Endothelial cell of umbilical vein (primary cell): ENCODE data around the gene PGLYRP4. TPM values are rescaled to one million over a fixed set of nuclear protein-coding genes. Genes with fewer than 3 reads are reported as not detected.

ENCODE experiments used
- BruUV-seq: library from RNA; stranded (reverse); fragments of 400-500 nt; replicated peaks from 2 replicates; lab custom pipeline; 2021; lab: Mats Ljungman, UMichigan
- CTCF ChIA-PET: fragments of 300-600, 350-600 bp; sonication (Branson Sonifier 250); formaldehyde crosslinking; loops from one replicate; lab custom pipeline; 2021; ENCODE audit warnings: antibody characterized with exemption, inconsistent platforms; lab: Charles Lee
- POLR2A ChIA-PET: fragments of 300-600, 350-600 bp; sonication (Branson Sonifier 250); formaldehyde crosslinking; loops from one replicate; lab custom pipeline; 2021; ENCODE audit warnings: antibody characterized with exemption, inconsistent platforms; lab: Charles Lee
- DNase-seq: peaks from one replicate; pipeline ENCODE4 v3.0.0-alpha.2; 2011; ENCODE audit warnings: low read depth, low spot score
- FAIRE-seq: peaks from 2 replicates; lab custom pipeline; 2011; peaks lifted over from hg19 to GRCh38; lab: Jason Lieb, UNC
- H2AFZ ChIP-seq: 2 replicates; pipeline ENCODE4 v1.6.0; 2012; ENCODE audit warnings: low read depth, low read length, control low read depth, inconsistent platforms
- H3K27ac ChIP-seq: 2 replicates; pipeline ENCODE4 v1.5.1; 2011; ENCODE audit warnings: low read depth, mild to moderate bottlenecking, control low read depth, low read length, moderate library complexity; ENCODE audit not compliant: insufficient read depth
- H3K27me3 ChIP-seq, 2 experiments: 2 replicates each; pipeline versions ENCODE4 v1.6.0 to v1.6.1; 2011; ENCODE audit warnings: low read length in 2 of 2, mixed read lengths in 1 of 2; ENCODE audit not compliant: control insufficient read depth in 2 of 2, insufficient read depth in 2 of 2
- H3K36me3 ChIP-seq, 2 experiments: 2 replicates in 1 of 2; 3 replicates in 1 of 2; pipeline ENCODE4 v1.5.1; 2011; ENCODE audit warnings: low read length in 2 of 2, mild to moderate bottlenecking in 1 of 2, moderate library complexity in 1 of 2; ENCODE audit not compliant: control insufficient read depth in 2 of 2, insufficient read depth in 2 of 2; ENCODE audit errors: extremely low read depth in 1 of 2
- H3K4me1 ChIP-seq: 3 replicates; pipeline ENCODE4 v1.5.1; 2011; ENCODE audit warnings: mild to moderate bottlenecking, low read length; ENCODE audit not compliant: control insufficient read depth, insufficient read depth; ENCODE audit errors: extremely low read depth
- H3K4me2 ChIP-seq: 2 replicates; pipeline ENCODE4 v1.6.1; 2011; ENCODE audit warnings: low read length, control low read depth, mixed read lengths; ENCODE audit not compliant: insufficient read depth
- H3K4me3 ChIP-seq, 3 experiments: fragments of 200-600 bp in 1 of 3; sonication (generic), shearing (Covaris generic) in 1 of 3; replicated peaks in 1 of 3; 2 replicates each; pipeline ENCODE4 v1.5.1; 2011 to 2016; ENCODE audit warnings: control low read depth in 3 of 3, low read length in 3 of 3, mild to moderate bottlenecking in 2 of 3, inconsistent platforms in 1 of 3, low read depth in 1 of 3, moderate library complexity in 1 of 3; ENCODE audit not compliant: insufficient read depth in 1 of 3
- H3K79me2 ChIP-seq: 2 replicates; pipeline ENCODE4 v1.6.0; 2012; ENCODE audit warnings: low read length, inconsistent platforms; ENCODE audit not compliant: control insufficient read depth, insufficient read depth
- H3K9ac ChIP-seq: replicated peaks from 2 replicates; pipeline ENCODE3; 2011; ENCODE audit warnings: low read length, control low read depth; ENCODE audit not compliant: insufficient read depth; ENCODE audit errors: extremely low read depth
- H3K9me1 ChIP-seq: replicated peaks from 3 replicates; pipeline ENCODE4 v1.6.0; 2011; ENCODE audit warnings: mild to moderate bottlenecking, low read length; ENCODE audit not compliant: control insufficient read depth, insufficient read depth; ENCODE audit errors: extremely low read depth
- H3K9me3 ChIP-seq: replicated peaks from 2 replicates; pipeline ENCODE4 v1.5.1; 2012; ENCODE audit warnings: low read length, inconsistent platforms; ENCODE audit not compliant: control insufficient read depth, insufficient read depth
- H4K20me1 ChIP-seq: replicated peaks from 2 replicates; pipeline ENCODE3; 2011; ENCODE audit warnings: mild to moderate bottlenecking, low read length; ENCODE audit not compliant: control insufficient read depth, insufficient read depth; ENCODE audit errors: extremely low read depth
- EZH2 ChIP-seq: IDR thresholded peaks from 2 replicates; pipeline ENCODE4 v1.6.1; 2012; ENCODE audit warnings: borderline replicate concordance, low read depth, mild to moderate bottlenecking, moderate library complexity, low read length, inconsistent platforms; ENCODE audit not compliant: severe bottlenecking
- FOS ChIP-seq: IDR thresholded peaks from 2 replicates; pipeline ENCODE4 v1.6.1; 2011; ENCODE audit warnings: mild to moderate bottlenecking, low read length, moderate library complexity, borderline replicate concordance; ENCODE audit not compliant: insufficient read depth
- GATA2 ChIP-seq: IDR thresholded peaks from 2 replicates; pipeline ENCODE4 v1.7.0; 2011; ENCODE audit warnings: low read depth, mild to moderate bottlenecking, moderate library complexity, mixed read lengths, low read length; ENCODE audit not compliant: insufficient read length, insufficient read depth
- JUN ChIP-seq: IDR thresholded peaks from 2 replicates; pipeline ENCODE4 v1.6.1; 2011; ENCODE audit warnings: borderline replicate concordance, low read depth; ENCODE audit not compliant: insufficient read length, insufficient read depth
- MAX ChIP-seq: IDR thresholded peaks from 2 replicates; pipeline ENCODE4 v1.6.1; 2011; ENCODE audit not compliant: insufficient read depth, insufficient read length
- MYC ChIP-seq: IDR thresholded peaks from one replicate; pipeline ENCODE4 v1.6.1; 2011; ENCODE audit warnings: mild to moderate bottlenecking, low read depth, low read length
- POLR2A ChIP-seq: IDR thresholded peaks from 2 replicates; pipeline ENCODE4 v1.6.1; 2012; ENCODE audit warnings: low read depth, mild to moderate bottlenecking, control low read depth, low read length
- POLR2AphosphoS5 ChIP-seq: IDR thresholded peaks from 2 replicates; pipeline ENCODE4 v1.6.1; 2012; ENCODE audit warnings: low read depth, mild to moderate bottlenecking, control low read depth, low read length, moderate library complexity; ENCODE audit not compliant: insufficient read depth
- dilution Hi-C: fragments of 300-500 bp; cut with MboI; formaldehyde crosslinking; loops from one replicate; pipeline ENCODE4 v1.15.0; 2019; ENCODE audit warnings: low sequenced_read_pairs; ENCODE audit not compliant: extremely low pct_ligation_motif_present
- intact Hi-C: fragments of 100-400 bp; cut with micrococcal nuclease; formaldehyde crosslinking; loops from one replicate; pipeline ENCODE4 v1.10.0; 2022
- polyA plus RNA-seq, 4 experiments: library from polyadenylated mRNA; depleted of rRNA in 3 of 4; stranded (reverse) in 3 of 4; unstranded in 1 of 4; fragments of >200 nt; gene quantifications; 2 replicates each; pipeline versions ENCODE4 v1.2.1 to v1.2.3, GENCODE V29; 2011 to 2012; ENCODE audit warnings: missing spikeins in 1 of 4
- total RNA-seq: library from RNA; stranded (reverse); gene quantifications from 2 replicates; pipeline ENCODE4 v1.2.3, GENCODE V29; 2021
- TF ChIP-seq, protein P1 (sequence below), 2 donors: IDR thresholded peaks; 1 replicate in 1 of 2; 2 replicates in 1 of 2; pipeline ENCODE4 v1.5.1; 2011; ENCODE audit warnings: low read length in 2 of 2, mild to moderate bottlenecking in 2 of 2, moderate library complexity in 2 of 2, control low read depth in 1 of 2, inconsistent platforms in 1 of 2, low read depth in 1 of 2; ENCODE audit not compliant: insufficient read depth in 1 of 2; ENCODE audit errors: extremely low read depth in 1 of 2

PGLYRP4 gene
- total and polyA plus RNA-seq, 2 donors (not counting 3 experiments of a cell fraction or from before 2014, with no cell fraction given) = not detected

- Histone ChIP-seq H3K27me3 (no peaks in the 10 kb centered on the region), H2AFZ (no peak within 1 kb of the TSS), H3K4me1 (no peaks in the 10 kb centered on the region), H3K9me3 (no peaks in the 10 kb centered on the region), H3K36me3 (no peaks in the 10 kb centered on the region), H3K79me2 (no peaks in the 10 kb centered on the region), H3K4me3 (no peak within 1 kb of the TSS), H3K9ac (no peak within 1 kb of the TSS), H4K20me1 (no peaks in the 10 kb centered on the region), H3K27ac (no peak within 1 kb of the TSS), H3K9me1 (no peaks in the 10 kb centered on the region), H3K4me2 (no peak within 1 kb of the TSS)
- no peak for FAIRE-seq
- no peak for DNase-seq
- intact Hi-C loops = no loop called here
- TF ChIP-seq MAX (no peak), POLR2AphosphoS5 (no peak), FOS (no peak), EZH2 (no peak), POLR2A (no peak), JUN (no peak), MYC (no peak), GATA2 (no peak)
- TF ChIP-seq, protein P1, sequence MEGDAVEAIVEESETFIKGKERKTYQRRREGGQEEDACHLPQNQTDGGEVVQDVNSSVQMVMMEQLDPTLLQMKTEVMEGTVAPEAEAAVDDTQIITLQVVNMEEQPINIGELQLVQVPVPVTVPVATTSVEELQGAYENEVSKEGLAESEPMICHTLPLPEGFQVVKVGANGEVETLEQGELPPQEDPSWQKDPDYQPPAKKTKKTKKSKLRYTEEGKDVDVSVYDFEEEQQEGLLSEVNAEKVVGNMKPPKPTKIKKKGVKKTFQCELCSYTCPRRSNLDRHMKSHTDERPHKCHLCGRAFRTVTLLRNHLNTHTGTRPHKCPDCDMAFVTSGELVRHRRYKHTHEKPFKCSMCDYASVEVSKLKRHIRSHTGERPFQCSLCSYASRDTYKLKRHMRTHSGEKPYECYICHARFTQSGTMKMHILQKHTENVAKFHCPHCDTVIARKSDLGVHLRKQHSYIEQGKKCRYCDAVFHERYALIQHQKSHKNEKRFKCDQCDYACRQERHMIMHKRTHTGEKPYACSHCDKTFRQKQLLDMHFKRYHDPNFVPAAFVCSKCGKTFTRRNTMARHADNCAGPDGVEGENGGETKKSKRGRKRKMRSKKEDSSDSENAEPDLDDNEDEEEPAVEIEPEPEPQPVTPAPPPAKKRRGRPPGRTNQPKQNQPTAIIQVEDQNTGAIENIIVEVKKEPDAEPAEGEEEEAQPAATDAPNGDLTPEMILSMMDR (IDR thresholded peaks at IDR 0.05; ENCODE audit: extremely low read depth in 1 of 2, insufficient read depth in 1 of 2, low read depth in 1 of 2, low read length in 2 of 2) = no peak
- no TSS peak for BruUV-seq
- ChIA-PET POLR2A (no interaction called here), CTCF (no interaction called here)
- dilution Hi-C loops = no loop called here
Observed at GRCh38 chr1:153312570-153313186, 36.0 kb downstream of the PGLYRP4 start, which contains the start of gene PGLYRP3. Gene PGLYRP3, minus strand, starts transcription at chr1:153312952. Its CDS starts 2,287 bp downstream, at chr1:153310665.
